ENCODE measurements around the gene KCTD16.

Gene KCTD16

GRCh38 chr5:144522698-144523097 lies 352.0 kb downstream of the KCTD16 start:
- no peak for ATAC-seq
- TF ChIP-seq TOX (CRISPR knock-in tag; IDR thresholded peaks at IDR 0.05; ENCODE audit: borderline replicate concordance): no peak
- TF ChIP-seq TCF4 (CRISPR knock-in tag; IDR thresholded peaks at IDR 0.05; ENCODE audit: borderline replicate concordance): no peak
- TF ChIP-seq ISL1 (CRISPR knock-in tag; IDR thresholded peaks at IDR 0.05): no peak
- no peak for TF ChIP-seq ARNTL (CRISPR knock-in tag; IDR thresholded peaks at IDR 0.05; ENCODE audit: borderline replicate concordance, low read depth)
- TF ChIP-seq ZC3H10 (CRISPR knock-in tag; IDR thresholded peaks at IDR 0.05): no peak
- TF ChIP-seq OSR1 (CRISPR knock-in tag; IDR thresholded peaks at IDR 0.05): no peak
- TF ChIP-seq ZFP30 (CRISPR knock-in tag; IDR thresholded peaks at IDR 0.05): no peak
- TF ChIP-seq SNAI2 (CRISPR knock-in tag; IDR thresholded peaks at IDR 0.05): no peak
- TF ChIP-seq TSHZ2 (CRISPR knock-in tag; IDR thresholded peaks at IDR 0.05): no peak
- TF ChIP-seq CREB5 (CRISPR knock-in tag; IDR thresholded peaks at IDR 0.05; ENCODE audit: low read depth): no peak
- TF ChIP-seq ZNF70 (CRISPR knock-in tag; IDR thresholded peaks at IDR 0.05): no peak
- TF ChIP-seq CSRNP3 (CRISPR knock-in tag; IDR thresholded peaks at IDR 0.05): no peak
- TF ChIP-seq GLIS3 (CRISPR knock-in tag; IDR thresholded peaks at IDR 0.05): no peak

- TF ChIP-seq RARB (CRISPR knock-in tag; IDR thresholded peaks at IDR 0.05): no peak
- TF ChIP-seq ESRRG (CRISPR knock-in tag; IDR thresholded peaks at IDR 0.05): no peak
- no peak for TF ChIP-seq POU6F1 (CRISPR knock-in tag; IDR thresholded peaks at IDR 0.05; ENCODE audit: borderline replicate concordance, low read depth)
- no peak for TF ChIP-seq TSHZ2 (CRISPR knock-in tag; IDR thresholded peaks at IDR 0.05)
- TF ChIP-seq ZNF70 (CRISPR knock-in tag; IDR thresholded peaks at IDR 0.05): no peak
- no peak for TF ChIP-seq ISL1 (CRISPR knock-in tag; IDR thresholded peaks at IDR 0.05)
- TF ChIP-seq PATZ1 (CRISPR knock-in tag; IDR thresholded peaks at IDR 0.05; ENCODE audit: borderline replicate concordance): no peak
- no peak for TF ChIP-seq CSRNP3 (CRISPR knock-in tag; IDR thresholded peaks at IDR 0.05)
- TF ChIP-seq BACH2 (CRISPR knock-in tag; IDR thresholded peaks at IDR 0.05; ENCODE audit: borderline replicate concordance): no peak
- no peak for TF ChIP-seq ZFP3 (CRISPR knock-in tag; IDR thresholded peaks at IDR 0.05)
- TF ChIP-seq GLIS3 (CRISPR knock-in tag; IDR thresholded peaks at IDR 0.05): no peak
- no peak for TF ChIP-seq ARNTL (CRISPR knock-in tag; IDR thresholded peaks at IDR 0.05; ENCODE audit: borderline replicate concordance, low read depth)
- no peak for ATAC-seq
Measured at GRCh38 chr5:144525000-144525399, 354.3 kb downstream of the KCTD16 start.
